Right lobe of liver (tissue), 4 donors: ENCODE measurements around the gene CEP68.

ENCODE experiments used
- CTCF ChIP-seq, 4 donors: fragments of 200-600 bp in 3 of 4; fragments of 450-650 bp in 1 of 4; IDR thresholded peaks; one replicate each; pipeline versions ENCODE4 v1.5.1 to v1.8.0; 2016 to 2022; ENCODE audit warnings: antibody characterized with exemption in 4 of 4, mild to moderate bottlenecking in 2 of 4
- POLR2A ChIP-seq: fragments of 450-650 bp; IDR thresholded peaks from one replicate; pipeline ENCODE4 v1.6.1; 2017; ENCODE audit warnings: antibody characterized with exemption, mild to moderate bottlenecking
- donor health status: DM: no; HTN: no; CAD: no.
- donor health status: DM: no; HTN: no; CAD: no.
- donor health status: DM: no; HTN: yes; CAD: no.

DNA sequence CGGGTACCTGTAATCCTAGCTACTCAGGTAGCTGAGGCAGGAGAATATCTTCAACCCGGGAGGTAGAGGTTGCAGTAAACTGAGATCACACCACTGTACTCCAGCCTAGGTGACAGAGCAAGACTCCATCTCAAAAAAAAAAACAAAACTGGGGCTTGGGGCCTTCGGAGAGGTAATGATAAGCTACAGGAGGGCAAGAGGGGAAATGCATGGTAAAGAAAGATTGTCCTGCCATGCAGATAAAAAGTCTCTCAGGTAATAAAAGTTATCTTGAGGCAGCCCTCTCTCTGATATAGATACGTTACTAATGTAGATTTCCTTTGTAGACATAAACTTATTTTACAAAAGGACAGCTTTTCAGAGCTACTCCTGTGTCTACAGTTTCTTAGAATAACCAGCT is 77.4 kb downstream of the CEP68 start:
- TF ChIP-seq CTCF (IDR thresholded peaks at IDR 0.05): no peak
- no peak for TF ChIP-seq POLR2A
